DOHH2 (cell line): ENCODE results near the gene VANGL1.

Experiments used
- EZH2phosphoT487 ChIP-seq: fragments of 200-600 bp; sonication (generic); IDR thresholded peaks from 2 replicates; pipeline ENCODE4 v1.6.1; 2017; ENCODE audit warnings: borderline replicate concordance, mild to moderate bottlenecking, antibody characterized with exemption, low read length, moderate library complexity, mixed read lengths
- TF ChIP-seq, protein P1 (sequence below): fragments of 200-600 bp; sonication (generic); IDR thresholded peaks from one replicate; pipeline ENCODE4 v1.5.1; 2014; ENCODE audit warnings: antibody characterized with exemption, mild to moderate bottlenecking, low read depth, low read length; ENCODE audit not compliant: poor library complexity, severe bottlenecking

DNA sequence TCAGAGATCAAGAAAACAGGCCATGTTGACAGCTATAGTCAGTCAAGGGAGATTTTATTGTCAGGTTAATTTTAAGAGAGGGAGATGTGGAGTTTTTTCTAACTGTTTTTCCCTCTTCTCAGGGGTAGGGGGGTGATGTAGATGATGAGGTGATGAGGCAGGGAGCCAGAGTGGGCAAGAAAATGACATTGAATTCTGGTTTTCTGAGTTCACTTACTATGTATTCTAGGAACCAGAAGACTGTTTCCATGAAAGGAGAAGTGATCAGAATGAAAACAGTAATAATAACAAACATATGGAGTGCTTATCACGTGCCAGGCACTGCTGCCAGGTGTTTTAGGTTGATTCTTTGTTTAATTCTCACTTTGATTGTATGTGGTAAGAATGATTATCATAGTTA lies 86.6 kb downstream of the VANGL1 start:
- TF ChIP-seq, protein P1, sequence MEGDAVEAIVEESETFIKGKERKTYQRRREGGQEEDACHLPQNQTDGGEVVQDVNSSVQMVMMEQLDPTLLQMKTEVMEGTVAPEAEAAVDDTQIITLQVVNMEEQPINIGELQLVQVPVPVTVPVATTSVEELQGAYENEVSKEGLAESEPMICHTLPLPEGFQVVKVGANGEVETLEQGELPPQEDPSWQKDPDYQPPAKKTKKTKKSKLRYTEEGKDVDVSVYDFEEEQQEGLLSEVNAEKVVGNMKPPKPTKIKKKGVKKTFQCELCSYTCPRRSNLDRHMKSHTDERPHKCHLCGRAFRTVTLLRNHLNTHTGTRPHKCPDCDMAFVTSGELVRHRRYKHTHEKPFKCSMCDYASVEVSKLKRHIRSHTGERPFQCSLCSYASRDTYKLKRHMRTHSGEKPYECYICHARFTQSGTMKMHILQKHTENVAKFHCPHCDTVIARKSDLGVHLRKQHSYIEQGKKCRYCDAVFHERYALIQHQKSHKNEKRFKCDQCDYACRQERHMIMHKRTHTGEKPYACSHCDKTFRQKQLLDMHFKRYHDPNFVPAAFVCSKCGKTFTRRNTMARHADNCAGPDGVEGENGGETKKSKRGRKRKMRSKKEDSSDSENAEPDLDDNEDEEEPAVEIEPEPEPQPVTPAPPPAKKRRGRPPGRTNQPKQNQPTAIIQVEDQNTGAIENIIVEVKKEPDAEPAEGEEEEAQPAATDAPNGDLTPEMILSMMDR: no peak
- TF ChIP-seq EZH2phosphoT487: no peak
